HG03571 (cell line): ENCODE results near the gene PLXNB3.
"Not testable (repeated sequence)": the region's sequence is repeated elsewhere in the genome, so short reads cannot be mapped to it uniquely, and the experiment has no call there.

Source experiments
- ATAC-seq: cut with Tn5 transposase; IDR thresholded peaks from one replicate; pipeline ENCODE4 v1.9.1; 2021; ENCODE audit not compliant: unreplicated experiment

PLXNB3 gene

GRCh38 chrX:153763989-153764755 lies at the start of gene PLXNB3:
Gene PLXNB3, plus strand, starts transcription at chrX:153764249. Its CDS starts 1,287 bp downstream, at chrX:153765536.
- ATAC-seq: no peak

- ATAC-seq: no peak
Measured at GRCh38 chrX:153714256-153714655, 49.8 kb upstream of the PLXNB3 start.

- no peak for ATAC-seq
Measured at GRCh38 chrX:153717445-153717844, 46.6 kb upstream of the PLXNB3 start.

- ATAC-seq: no peak
Measured at GRCh38 chrX:153719238-153719637, 44.8 kb upstream of the PLXNB3 start.

- no peak for ATAC-seq
Measured at GRCh38 chrX:153719701-153720100, 44.3 kb upstream of the PLXNB3 start.

GRCh38 chrX:153722704-153723350 lies 41.2 kb upstream of the PLXNB3 start:
- ATAC-seq: no peak

GRCh38 chrX:153723351-153724251 lies 40.4 kb upstream of the PLXNB3 start:
- ATAC-seq: peak; percentile 20

GRCh38 chrX:153724252-153725038 lies 39.6 kb upstream of the PLXNB3 start, which contains the start of the genes ABCD1 and BCAP31:
Gene ABCD1, plus strand, starts transcription at chrX:153724856. Its CDS starts 411 bp downstream, at chrX:153725267.
Gene BCAP31, minus strand, starts transcription at chrX:153724387. Its CDS starts 1,143 bp downstream, at chrX:153723244.
- ATAC-seq: peak; percentile 55

- ATAC-seq: no peak
Measured at GRCh38 chrX:153725039-153725831, 38.8 kb upstream of the PLXNB3 start.

GRCh38 chrX:153725832-153726285 lies 38.2 kb upstream of the PLXNB3 start:
- no peak for ATAC-seq

GRCh38 chrX:153726286-153727122 lies 37.5 kb upstream of the PLXNB3 start:
- ATAC-seq: peak; percentile 34

- no peak for ATAC-seq
Measured at GRCh38 chrX:153727123-153727931, 36.7 kb upstream of the PLXNB3 start.

- ATAC-seq: no peak
Measured at GRCh38 chrX:153728095-153728494, 36.0 kb upstream of the PLXNB3 start.

- no peak for ATAC-seq
Measured at GRCh38 chrX:153728951-153729631, 35.0 kb upstream of the PLXNB3 start.

- not testable (repeated sequence) for ATAC-seq
Measured at GRCh38 chrX:153730115-153730514, 33.9 kb upstream of the PLXNB3 start.

GRCh38 chrX:153731117-153731844 lies 32.8 kb upstream of the PLXNB3 start:
- ATAC-seq: no peak

- no peak for ATAC-seq
Measured at GRCh38 chrX:153731845-153732215, 32.2 kb upstream of the PLXNB3 start.
